OCI-LY1 (cell line): ENCODE data around the gene NRTN.

ENCODE experiments used
- EZH2 ChIP-seq: fragments of 200-600 bp; sonication (generic), shearing (Covaris generic); IDR thresholded peaks from 2 replicates; pipeline ENCODE4 v1.8.0; 2017; ENCODE audit warnings: borderline replicate concordance, mixed run types, mild to moderate bottlenecking, antibody characterized with exemption, low read length, moderate library complexity, mixed read lengths
- TF ChIP-seq, protein P1 (sequence below): fragments of 200-600 bp; sonication (generic), shearing (Covaris generic); IDR thresholded peaks from 2 replicates; pipeline ENCODE4 v1.5.1; 2017; ENCODE audit warnings: mild to moderate bottlenecking, antibody characterized with exemption, low read length, moderate library complexity, mixed read lengths

- TF ChIP-seq, protein P1, sequence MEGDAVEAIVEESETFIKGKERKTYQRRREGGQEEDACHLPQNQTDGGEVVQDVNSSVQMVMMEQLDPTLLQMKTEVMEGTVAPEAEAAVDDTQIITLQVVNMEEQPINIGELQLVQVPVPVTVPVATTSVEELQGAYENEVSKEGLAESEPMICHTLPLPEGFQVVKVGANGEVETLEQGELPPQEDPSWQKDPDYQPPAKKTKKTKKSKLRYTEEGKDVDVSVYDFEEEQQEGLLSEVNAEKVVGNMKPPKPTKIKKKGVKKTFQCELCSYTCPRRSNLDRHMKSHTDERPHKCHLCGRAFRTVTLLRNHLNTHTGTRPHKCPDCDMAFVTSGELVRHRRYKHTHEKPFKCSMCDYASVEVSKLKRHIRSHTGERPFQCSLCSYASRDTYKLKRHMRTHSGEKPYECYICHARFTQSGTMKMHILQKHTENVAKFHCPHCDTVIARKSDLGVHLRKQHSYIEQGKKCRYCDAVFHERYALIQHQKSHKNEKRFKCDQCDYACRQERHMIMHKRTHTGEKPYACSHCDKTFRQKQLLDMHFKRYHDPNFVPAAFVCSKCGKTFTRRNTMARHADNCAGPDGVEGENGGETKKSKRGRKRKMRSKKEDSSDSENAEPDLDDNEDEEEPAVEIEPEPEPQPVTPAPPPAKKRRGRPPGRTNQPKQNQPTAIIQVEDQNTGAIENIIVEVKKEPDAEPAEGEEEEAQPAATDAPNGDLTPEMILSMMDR, result no peak
- TF ChIP-seq EZH2, result no peak
These were observed 14.8 kb upstream of the NRTN start for GRCh38 chr19:5789886-5790558.
